ENCODE measurements around the gene VMP1.

- TF ChIP-seq CTCF (IDR thresholded peaks at IDR 0.05; ENCODE audit: insufficient read depth, low read depth, low read length) (no peak), EZH2 (IDR thresholded peaks at IDR 0.05; ENCODE audit: insufficient read depth, low read length) (no peak)
Measured at GRCh38 chr17:59752922-59753321, 45.5 kb downstream of the VMP1 start.
